Spleen (tissue), 7 donors: Measurements from ENCODE around the gene LAMA5.

Experiments
- POLR2A ChIP-seq, 3 donors: fragments of 450-650 bp; IDR thresholded peaks; one replicate each; pipeline ENCODE4 v1.5.1; 2017; ENCODE audit warnings: antibody characterized with exemption in 3 of 3, mild to moderate bottlenecking in 1 of 3
- POLR2AphosphoS5 ChIP-seq, 3 donors: sonication (generic); formaldehyde crosslinking; IDR thresholded peaks; one replicate each; pipeline ENCODE4 v1.5.1; 2017; ENCODE audit warnings: antibody characterized with exemption in 3 of 3
- TF ChIP-seq, protein P1 (sequence below), 11 experiments: fragments of 200-600 bp in 7 of 11; fragments of 450-650 bp in 4 of 11; sonication (generic) in 4 of 11; IDR thresholded peaks in 8 of 11; conservative IDR thresholded peaks in 3 of 11; 1 replicate in 7 of 11; 2 replicates in 4 of 11; pipeline versions ENCODE4 v1.4.0 to v1.8.0; 2016 to 2021; ENCODE audit warnings: antibody characterized with exemption in 11 of 11, inconsistent platforms in 4 of 11, mild to moderate bottlenecking in 1 of 11
- donor health status: DM: no; HTN: no; CAD: no; lungs with moderate emphysema.
- donor health status: DM: no; HTN: no; CAD: no.
- donor health status: DM: no; HTN: no; CAD: no.

DNA sequence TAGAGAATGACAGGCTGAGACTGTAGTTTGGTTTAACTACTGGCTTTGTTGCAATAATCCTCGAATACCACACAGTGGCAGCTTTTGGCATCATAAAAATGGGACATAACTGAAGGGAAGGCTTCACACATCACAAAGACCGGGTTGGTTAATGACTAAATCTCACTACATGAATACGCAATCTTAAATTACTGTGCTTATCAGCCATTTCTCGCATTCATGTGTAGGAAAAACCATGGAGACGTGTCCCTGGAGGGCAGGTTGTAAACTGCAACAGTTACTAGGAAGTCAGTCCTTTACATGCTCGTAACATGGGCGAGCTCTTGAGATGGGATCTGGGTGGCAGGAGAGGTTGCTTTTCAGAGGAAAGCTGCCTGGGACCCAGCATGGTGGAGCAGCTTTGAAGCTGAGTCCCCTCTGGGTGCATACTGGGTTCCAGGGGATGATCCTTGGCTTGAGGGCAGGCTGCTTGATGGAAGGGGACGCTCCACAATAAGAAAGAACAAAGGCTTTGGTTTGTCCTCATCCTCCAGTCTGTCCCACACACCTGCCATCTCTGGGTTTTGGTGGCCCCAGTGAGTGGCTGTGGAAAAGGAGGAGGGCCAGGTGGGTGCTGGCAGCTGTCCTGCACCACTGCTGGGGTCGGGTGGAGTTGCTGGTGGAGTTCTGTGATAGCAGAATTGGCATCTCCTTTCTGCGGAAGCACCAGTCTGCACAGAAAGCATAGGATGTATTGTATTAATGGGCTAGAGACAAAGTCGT lies 21.9 kb upstream of the LAMA5 start:
- TF ChIP-seq, protein P1, sequence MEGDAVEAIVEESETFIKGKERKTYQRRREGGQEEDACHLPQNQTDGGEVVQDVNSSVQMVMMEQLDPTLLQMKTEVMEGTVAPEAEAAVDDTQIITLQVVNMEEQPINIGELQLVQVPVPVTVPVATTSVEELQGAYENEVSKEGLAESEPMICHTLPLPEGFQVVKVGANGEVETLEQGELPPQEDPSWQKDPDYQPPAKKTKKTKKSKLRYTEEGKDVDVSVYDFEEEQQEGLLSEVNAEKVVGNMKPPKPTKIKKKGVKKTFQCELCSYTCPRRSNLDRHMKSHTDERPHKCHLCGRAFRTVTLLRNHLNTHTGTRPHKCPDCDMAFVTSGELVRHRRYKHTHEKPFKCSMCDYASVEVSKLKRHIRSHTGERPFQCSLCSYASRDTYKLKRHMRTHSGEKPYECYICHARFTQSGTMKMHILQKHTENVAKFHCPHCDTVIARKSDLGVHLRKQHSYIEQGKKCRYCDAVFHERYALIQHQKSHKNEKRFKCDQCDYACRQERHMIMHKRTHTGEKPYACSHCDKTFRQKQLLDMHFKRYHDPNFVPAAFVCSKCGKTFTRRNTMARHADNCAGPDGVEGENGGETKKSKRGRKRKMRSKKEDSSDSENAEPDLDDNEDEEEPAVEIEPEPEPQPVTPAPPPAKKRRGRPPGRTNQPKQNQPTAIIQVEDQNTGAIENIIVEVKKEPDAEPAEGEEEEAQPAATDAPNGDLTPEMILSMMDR (IDR thresholded peaks at IDR 0.05 in 8 of 11, conservative IDR thresholded peaks at IDR 0.05 in 3 of 11) = no peak
- TF ChIP-seq POLR2AphosphoS5 (IDR thresholded peaks at IDR 0.05) = no peak
- TF ChIP-seq POLR2A (IDR thresholded peaks at IDR 0.05) = no peak
